K562 (cell line): Measurements from ENCODE around the gene PTH2. TPM values are rescaled to one million over a fixed set of nuclear protein-coding genes. Genes with fewer than 3 reads are reported as not detected.

Source experiments
- ARHGAP35 ChIP-seq: fragments of 450-650 bp; IDR thresholded peaks from 2 replicates; pipeline ENCODE4 v1.6.1; 2018; ENCODE audit not compliant: partially characterized antibody
- ATF1 ChIP-seq, 2 experiments: fragments of 450-650 bp in 1 of 2; IDR thresholded peaks; 2 replicates each; pipeline ENCODE4 v1.6.1; 2016; ENCODE audit warnings: missing compliant biosample characterization in 1 of 2, missing genetic modification characterization in 1 of 2
- DNMT1 ChIP-seq: fragments of 450-650 bp; IDR thresholded peaks from 2 replicates; pipeline ENCODE4 v1.6.1; 2016; ENCODE audit warnings: antibody characterized with exemption, mild to moderate bottlenecking
- EP400 ChIP-seq: fragments of 450-650 bp; IDR thresholded peaks from 2 replicates; pipeline ENCODE4 v1.6.1; 2017; ENCODE audit warnings: antibody characterized with exemption, mild to moderate bottlenecking, moderate library complexity
- ESRRA ChIP-seq: fragments of 450-650 bp; IDR thresholded peaks from 2 replicates; pipeline ENCODE4 v1.6.1; 2014; ENCODE audit warnings: low read depth, mild to moderate bottlenecking, moderate library complexity, borderline replicate concordance
- FOS ChIP-seq: IDR thresholded peaks from 3 replicates; pipeline ENCODE4 v1.6.1; 2011; ENCODE audit not compliant: insufficient read length; ENCODE audit errors: extremely low read depth
- HMG20B ChIP-seq: fragments of 250-450 bp; sonication (Bioruptor Pico); IDR thresholded peaks from 2 replicates; pipeline ENCODE4 v1.5.0; 2021; ENCODE audit warnings: mild to moderate bottlenecking
- ILK ChIP-seq: fragments of 450-650 bp; IDR thresholded peaks from 2 replicates; pipeline ENCODE4 v1.6.1; 2016; ENCODE audit warnings: missing genetic modification characterization, low read depth, mild to moderate bottlenecking, missing compliant biosample characterization, moderate library complexity, borderline replicate concordance
- KHSRP ChIP-seq: fragments of 450-650 bp; IDR thresholded peaks from 2 replicates; pipeline ENCODE4 v1.6.1; 2017
- KLF16 ChIP-seq: IDR thresholded peaks from 2 replicates; pipeline ENCODE4 v1.6.1; 2016; ENCODE audit warnings: antibody characterized with exemption
- NFXL1 ChIP-seq: fragments of 450-650 bp; formaldehyde crosslinking; IDR thresholded peaks from 2 replicates; pipeline ENCODE4 v1.4.0; 2021; ENCODE audit warnings: mild to moderate bottlenecking
- NR2F6 ChIP-seq: fragments of 450-650 bp; formaldehyde crosslinking; IDR thresholded peaks from 2 replicates; pipeline ENCODE4 v1.4.0; 2020; ENCODE audit warnings: mild to moderate bottlenecking
- PHF20 ChIP-seq: fragments of 450-650 bp; IDR thresholded peaks from 2 replicates; pipeline ENCODE4 v1.6.1; 2018; ENCODE audit not compliant: partially characterized antibody
- SMARCC2 ChIP-seq: fragments of 450-650 bp; IDR thresholded peaks from 2 replicates; pipeline ENCODE4 v1.6.1; 2017; ENCODE audit warnings: antibody characterized with exemption, moderate library complexity, mild to moderate bottlenecking, low read depth
- STAT5A ChIP-seq: IDR thresholded peaks from 2 replicates; pipeline ENCODE4 v1.6.1; 2012; ENCODE audit warnings: low read length, inconsistent platforms, borderline replicate concordance
- TAF15 ChIP-seq: fragments of 200-400 bp; formaldehyde crosslinking; IDR thresholded peaks from 2 replicates; pipeline ENCODE4 v1.6.1; 2017; ENCODE audit warnings: mild to moderate bottlenecking, low read depth, low read length, moderate library complexity
- ZNF79 ChIP-seq: fragments of 250-450 bp; sonication (Bioruptor Pico); IDR thresholded peaks from 2 replicates; pipeline ENCODE4 v1.4.0; 2020; ENCODE audit warnings: low read depth, mild to moderate bottlenecking, moderate library complexity
- polyA plus RNA-seq, 8 experiments: library from polyadenylated mRNA; depleted of rRNA in 4 of 8; stranded (reverse) in 5 of 8; unstranded in 3 of 8; fragments of >200 nt; fragmentation: Nextera tagmentation in 2 of 8; fragmentation: Illumina TruSeq in 1 of 8; extraction: Ambion mirVana in 2 of 8; extraction: Trizol in 1 of 8; gene quantifications; 2 replicates each; pipeline versions ENCODE4 v1.2.1 to v1.2.3, GENCODE V29; 2011 to 2014; ENCODE audit warnings: inconsistent platforms in 1 of 8, missing spikeins in 1 of 8
- total RNA-seq, 7 experiments: library from RNA; depleted of rRNA in 6 of 7; stranded (reverse); fragments of >200 nt in 6 of 7; fragmentation: Illumina TruSeq in 2 of 7; extraction: Trizol in 2 of 7; gene quantifications; 2 replicates each; pipeline versions ENCODE4 v1.2.1 to v1.2.3, GENCODE V29; 2011 to 2021; ENCODE audit warnings: low replicate concordance in 1 of 7
- TF ChIP-seq, protein P1 (sequence below): sonication (generic); formaldehyde crosslinking; IDR thresholded peaks from 2 replicates; pipeline ENCODE4 v1.8.1; 2023; ENCODE audit warnings: mild to moderate bottlenecking, missing genetic modification reagents, moderate library complexity
- TF ChIP-seq, protein P2 (sequence below): fragments of 250-450 bp; sonication (Bioruptor Pico); IDR thresholded peaks from 2 replicates; pipeline ENCODE4 v1.8.0; 2021; ENCODE audit warnings: moderate library complexity, mild to moderate bottlenecking, inconsistent platforms
- TF ChIP-seq, protein P3 (sequence below): fragments of 450-650 bp; IDR thresholded peaks from 2 replicates; pipeline ENCODE4 v1.7.0; 2016; ENCODE audit warnings: borderline replicate concordance
- TF ChIP-seq, protein P4 (sequence below), 2 experiments: IDR thresholded peaks in 1 of 2; conservative IDR thresholded peaks in 1 of 2; 2 replicates each; pipeline ENCODE4 v1.6.1; 2016; ENCODE audit warnings: low read depth in 2 of 2, mild to moderate bottlenecking in 1 of 2, missing compliant biosample characterization in 1 of 2, missing genetic modification characterization in 1 of 2, moderate library complexity in 1 of 2
- TF ChIP-seq, protein P5 (sequence below), 2 experiments: fragments of 450-650 bp; IDR thresholded peaks; 2 replicates each; pipeline ENCODE4 v1.6.1; 2016

PTH2 gene
- total and polyA plus RNA-seq, 9 of the 15 experiments (the other 6 are each of a cell fraction or from before 2014, with no cell fraction given), result 1.3 TPM; not detected in 8

DNA sequence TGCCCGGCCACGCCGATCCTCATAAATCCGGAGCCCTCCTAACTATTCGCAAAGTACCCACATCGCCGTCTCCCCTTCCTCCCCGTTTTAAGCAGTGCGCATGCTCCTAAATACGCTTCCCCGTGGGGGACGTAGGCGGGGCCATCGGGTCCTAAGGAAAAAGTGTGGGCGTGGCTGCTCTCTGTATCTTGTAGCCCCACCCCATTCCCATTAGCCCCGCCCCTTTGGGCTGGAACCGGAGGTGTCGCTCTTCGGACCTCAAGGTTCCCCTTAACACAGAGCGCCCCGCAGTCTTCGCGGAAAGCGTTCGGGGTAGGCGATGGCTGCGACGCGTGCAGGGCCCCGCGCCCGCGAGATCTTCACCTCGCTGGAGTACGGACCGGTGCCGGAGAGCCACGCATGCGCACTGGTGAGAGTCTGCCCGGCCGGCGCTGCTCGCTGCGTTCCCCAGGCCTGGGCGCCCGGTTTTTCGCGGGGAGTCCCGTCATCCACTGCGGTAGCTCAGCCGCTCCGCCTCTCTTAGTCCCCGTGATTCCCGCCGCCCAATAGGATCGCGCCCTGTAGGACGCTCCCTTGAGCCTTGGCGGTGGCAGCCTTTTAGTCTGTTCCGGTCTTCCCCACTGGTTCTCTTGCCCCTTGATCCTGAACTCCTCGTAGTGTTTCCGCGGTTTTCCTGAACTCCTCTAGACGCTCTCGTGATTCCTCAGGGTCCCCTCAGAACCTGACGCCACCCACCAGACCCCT, 29.9 kb upstream of the PTH2 start, which contains the start of gene ALDH16A1 (continued):
- TF ChIP-seq, protein P1, sequence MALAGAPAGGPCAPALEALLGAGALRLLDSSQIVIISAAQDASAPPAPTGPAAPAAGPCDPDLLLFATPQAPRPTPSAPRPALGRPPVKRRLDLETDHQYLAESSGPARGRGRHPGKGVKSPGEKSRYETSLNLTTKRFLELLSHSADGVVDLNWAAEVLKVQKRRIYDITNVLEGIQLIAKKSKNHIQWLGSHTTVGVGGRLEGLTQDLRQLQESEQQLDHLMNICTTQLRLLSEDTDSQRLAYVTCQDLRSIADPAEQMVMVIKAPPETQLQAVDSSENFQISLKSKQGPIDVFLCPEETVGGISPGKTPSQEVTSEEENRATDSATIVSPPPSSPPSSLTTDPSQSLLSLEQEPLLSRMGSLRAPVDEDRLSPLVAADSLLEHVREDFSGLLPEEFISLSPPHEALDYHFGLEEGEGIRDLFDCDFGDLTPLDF (CRISPR knock-in tag), result peak; percentile 71; the same call in 1 of the 2 replicates
- TF ChIP-seq, protein P2, sequence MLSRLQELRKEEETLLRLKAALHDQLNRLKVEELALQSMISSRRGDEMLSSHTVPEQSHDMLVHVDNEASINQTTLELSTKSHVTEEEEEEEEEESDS, result no peak
- TF ChIP-seq ILK (tag) (no peak), NR2F6 (CRISPR knock-in tag) (no peak), NFXL1 (CRISPR knock-in tag) (no peak), HMG20B (CRISPR knock-in tag) (no peak), DNMT1 (no peak), ESRRA (0 out of 2 replicates have a peak, but pooled peaks have one; percentile 36), EP400 (peak; percentile 85), PHF20 (peak; percentile 84), FOS (peak; percentile 57), STAT5A (no peak), KLF16 (no peak), ZNF79 (CRISPR knock-in tag) (no peak), ATF1 (CRISPR knock-in tag; IDR thresholded peaks at IDR 0.05) (no peak), ATF1 (tag; IDR thresholded peaks at IDR 0.05) (peak; percentile 65; the same call in 1 of the 2 replicates), SMARCC2 (no peak), KHSRP (no peak), ARHGAP35 (no peak), TAF15 (no peak)
- TF ChIP-seq, protein P3, sequence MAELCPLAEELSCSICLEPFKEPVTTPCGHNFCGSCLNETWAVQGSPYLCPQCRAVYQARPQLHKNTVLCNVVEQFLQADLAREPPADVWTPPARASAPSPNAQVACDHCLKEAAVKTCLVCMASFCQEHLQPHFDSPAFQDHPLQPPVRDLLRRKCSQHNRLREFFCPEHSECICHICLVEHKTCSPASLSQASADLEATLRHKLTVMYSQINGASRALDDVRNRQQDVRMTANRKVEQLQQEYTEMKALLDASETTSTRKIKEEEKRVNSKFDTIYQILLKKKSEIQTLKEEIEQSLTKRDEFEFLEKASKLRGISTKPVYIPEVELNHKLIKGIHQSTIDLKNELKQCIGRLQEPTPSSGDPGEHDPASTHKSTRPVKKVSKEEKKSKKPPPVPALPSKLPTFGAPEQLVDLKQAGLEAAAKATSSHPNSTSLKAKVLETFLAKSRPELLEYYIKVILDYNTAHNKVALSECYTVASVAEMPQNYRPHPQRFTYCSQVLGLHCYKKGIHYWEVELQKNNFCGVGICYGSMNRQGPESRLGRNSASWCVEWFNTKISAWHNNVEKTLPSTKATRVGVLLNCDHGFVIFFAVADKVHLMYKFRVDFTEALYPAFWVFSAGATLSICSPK, result no peak
- TF ChIP-seq, protein P4, sequence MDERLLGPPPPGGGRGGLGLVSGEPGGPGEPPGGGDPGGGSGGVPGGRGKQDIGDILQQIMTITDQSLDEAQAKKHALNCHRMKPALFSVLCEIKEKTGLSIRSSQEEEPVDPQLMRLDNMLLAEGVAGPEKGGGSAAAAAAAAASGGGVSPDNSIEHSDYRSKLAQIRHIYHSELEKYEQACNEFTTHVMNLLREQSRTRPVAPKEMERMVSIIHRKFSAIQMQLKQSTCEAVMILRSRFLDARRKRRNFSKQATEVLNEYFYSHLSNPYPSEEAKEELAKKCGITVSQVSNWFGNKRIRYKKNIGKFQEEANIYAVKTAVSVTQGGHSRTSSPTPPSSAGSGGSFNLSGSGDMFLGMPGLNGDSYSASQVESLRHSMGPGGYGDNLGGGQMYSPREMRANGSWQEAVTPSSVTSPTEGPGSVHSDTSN (CRISPR knock-in tag; IDR thresholded peaks at IDR 0.05; ENCODE audit: low read depth), result no peak
- TF ChIP-seq, protein P4 (tag; conservative IDR thresholded peaks at IDR 0.05; ENCODE audit: low read depth), result no peak
- TF ChIP-seq, protein P5, sequence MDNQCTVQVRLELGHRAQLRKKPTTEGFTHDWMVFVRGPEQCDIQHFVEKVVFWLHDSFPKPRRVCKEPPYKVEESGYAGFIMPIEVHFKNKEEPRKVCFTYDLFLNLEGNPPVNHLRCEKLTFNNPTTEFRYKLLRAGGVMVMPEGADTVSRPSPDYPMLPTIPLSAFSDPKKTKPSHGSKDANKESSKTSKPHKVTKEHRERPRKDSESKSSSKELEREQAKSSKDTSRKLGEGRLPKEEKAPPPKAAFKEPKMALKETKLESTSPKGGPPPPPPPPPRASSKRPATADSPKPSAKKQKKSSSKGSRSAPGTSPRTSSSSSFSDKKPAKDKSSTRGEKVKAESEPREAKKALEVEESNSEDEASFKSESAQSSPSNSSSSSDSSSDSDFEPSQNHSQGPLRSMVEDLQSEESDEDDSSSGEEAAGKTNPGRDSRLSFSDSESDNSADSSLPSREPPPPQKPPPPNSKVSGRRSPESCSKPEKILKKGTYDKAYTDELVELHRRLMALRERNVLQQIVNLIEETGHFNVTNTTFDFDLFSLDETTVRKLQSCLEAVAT (IDR thresholded peaks at IDR 0.05), result peak; percentile 41 to 81; a peak in 2 of 4 replicates
